EH (cell line): Measurements from ENCODE around the gene LYL1.
A peak's percentile ranks its signal among the peaks of the same experiment; 100 is the strongest.

Experiments
- DNase-seq: peaks from one replicate; pipeline ENCODE4 v3.0.0-alpha.2; 2015; ENCODE audit warnings: low read depth

The LYL1 gene

GRCh38 chr19:13055213-13056051 is 47.2 kb downstream of the LYL1 start:
- peak; percentile 94 for DNase-seq

- no peak for DNase-seq
Measured at GRCh38 chr19:13054626-13055212, 47.9 kb downstream of the LYL1 start.

GRCh38 chr19:13053761-13054625 is 48.7 kb downstream of the LYL1 start:
- DNase-seq = peak; percentile 99

GRCh38 chr19:13053238-13053637 is 49.4 kb downstream of the LYL1 start:
- peak; percentile 47 for DNase-seq

GRCh38 chr19:13052447-13053175 is 50.0 kb downstream of the LYL1 start:
- peak; percentile 40 for DNase-seq

- peak; percentile 51 for DNase-seq
Measured at GRCh38 chr19:13051557-13052165, 51.0 kb downstream of the LYL1 start.

GRCh38 chr19:13050274-13050673 is 52.4 kb downstream of the LYL1 start:
- no peak for DNase-seq
